Mononuclear cell (primary cell): ENCODE results near the gene PTGES3. TPM values are rescaled to one million over a fixed set of nuclear protein-coding genes. Genes with fewer than 3 reads are reported as not detected.
"Not testable (repeated sequence)": the region's sequence is repeated elsewhere in the genome, so short reads cannot be mapped to it uniquely, and the experiment has no call there.

ENCODE experiments used
- H3K27me3 ChIP-seq: 2 replicates; pipeline ENCODE4 v1.6.0; 2011; ENCODE audit warnings: low read length, control low read depth; ENCODE audit not compliant: insufficient read depth
- H3K4me1 ChIP-seq: 2 replicates; pipeline ENCODE4 v1.5.1; 2011; ENCODE audit warnings: mild to moderate bottlenecking, low read length, control low read depth; ENCODE audit not compliant: insufficient read depth
- H3K4me3 ChIP-seq: 2 replicates; pipeline ENCODE4 v1.5.1; 2011; ENCODE audit warnings: mild to moderate bottlenecking, low read length, moderate library complexity
- H3K9me3 ChIP-seq: 2 replicates; pipeline ENCODE4 v1.5.1; 2011; ENCODE audit warnings: low read depth, mild to moderate bottlenecking, control low read depth, low read length
- total RNA-seq: library from RNA; depleted of rRNA; stranded (reverse); fragments of >200 nt; gene quantifications from one replicate; pipeline ENCODE4 v1.2.3, GENCODE V29; 2012

The PTGES3 gene
- total RNA-seq, 1 donor = 78.4 TPM

DNA sequence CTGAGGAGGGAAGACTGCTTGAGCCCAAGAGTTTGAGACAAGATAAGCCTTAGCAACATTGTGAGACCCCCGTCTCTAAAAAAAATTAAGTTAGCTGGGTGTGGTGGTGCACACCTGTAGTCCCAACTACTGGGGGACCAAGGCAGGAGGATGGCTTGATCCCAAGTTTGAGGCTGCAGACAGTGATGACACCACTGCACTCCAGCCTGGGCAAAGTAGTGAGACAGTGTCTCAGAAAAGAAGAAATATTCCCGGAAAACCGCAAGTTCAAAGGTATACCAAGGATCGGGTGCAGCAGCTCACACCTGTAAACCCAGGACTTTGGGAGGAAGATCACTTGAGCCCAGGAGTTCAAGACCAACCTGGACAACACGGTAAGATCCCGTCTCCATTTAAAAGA is 5.8 kb downstream of the PTGES3 start:
- H3K4me3 ChIP-seq = no peak overlapping the region
- H3K27me3 ChIP-seq = no peaks in the 10 kb centered on the region
- H3K4me1 ChIP-seq = peaks cover 79% of the 10 kb centered on the region
- H3K9me3 ChIP-seq = no peaks in the 10 kb centered on the region

DNA sequence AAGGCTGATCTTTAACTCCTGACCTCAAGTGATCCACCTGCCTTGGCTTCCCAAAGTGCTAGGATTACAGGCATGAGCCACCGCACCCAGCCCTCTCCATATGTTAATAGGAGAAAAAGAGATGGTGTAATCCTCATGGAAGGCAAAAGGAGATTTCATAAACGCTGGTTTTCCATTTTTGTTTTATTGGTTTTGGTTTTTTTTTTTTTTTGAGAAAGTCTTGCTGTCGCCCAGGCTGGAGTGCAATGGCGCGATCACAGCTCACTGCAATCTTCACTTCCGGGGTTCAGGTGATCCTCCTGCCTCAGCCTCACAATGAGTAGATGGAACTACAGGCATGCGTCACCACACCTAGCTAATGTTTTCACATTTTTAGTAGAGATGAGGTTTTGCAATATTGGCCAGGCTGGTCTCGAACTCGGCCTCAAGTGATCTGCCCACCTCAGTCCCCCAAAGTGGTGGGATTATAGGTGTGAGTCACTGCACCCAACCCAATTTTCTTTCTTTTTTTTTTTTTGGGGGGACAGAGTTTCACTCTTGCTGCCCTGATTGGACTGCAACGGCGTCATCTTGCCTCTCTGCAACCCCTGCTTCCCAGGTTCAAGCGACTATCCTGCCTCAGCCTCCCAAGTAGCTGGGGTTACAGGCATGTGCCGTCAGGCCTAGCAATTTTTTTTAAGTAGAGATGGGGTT is 8.1 kb downstream of the PTGES3 start:
- H3K27me3 ChIP-seq = no peaks in the 10 kb centered on the region
- peaks cover 74% of the 10 kb centered on the region for H3K4me1 ChIP-seq
- H3K9me3 ChIP-seq = no peaks in the 10 kb centered on the region
- H3K4me3 ChIP-seq = no peak overlapping the region

DNA sequence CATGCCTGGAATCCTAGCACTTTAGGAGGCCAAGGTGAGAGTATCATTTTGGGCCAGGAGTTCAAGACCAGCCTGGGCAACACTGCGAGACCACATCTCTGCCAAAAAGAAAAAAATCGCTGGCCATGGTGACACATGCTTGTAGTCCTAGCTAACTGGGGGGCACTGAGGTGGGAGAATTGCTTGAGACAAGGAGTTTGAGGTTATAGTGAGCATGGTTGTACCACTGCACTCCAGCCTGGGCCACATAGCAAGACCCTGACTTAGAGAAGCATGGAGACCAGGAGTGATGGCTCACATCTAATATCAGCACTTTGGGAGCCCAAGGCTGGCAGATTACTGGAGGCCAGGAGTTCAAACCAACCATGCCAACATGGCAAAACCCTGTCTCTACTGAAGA is 9.2 kb downstream of the PTGES3 start:
- Histone ChIP-seq H3K4me3 (no peak overlapping the region), H3K27me3 (no peaks in the 10 kb centered on the region), H3K4me1 (peaks cover 62% of the 10 kb centered on the region), H3K9me3 (no peaks in the 10 kb centered on the region)

DNA sequence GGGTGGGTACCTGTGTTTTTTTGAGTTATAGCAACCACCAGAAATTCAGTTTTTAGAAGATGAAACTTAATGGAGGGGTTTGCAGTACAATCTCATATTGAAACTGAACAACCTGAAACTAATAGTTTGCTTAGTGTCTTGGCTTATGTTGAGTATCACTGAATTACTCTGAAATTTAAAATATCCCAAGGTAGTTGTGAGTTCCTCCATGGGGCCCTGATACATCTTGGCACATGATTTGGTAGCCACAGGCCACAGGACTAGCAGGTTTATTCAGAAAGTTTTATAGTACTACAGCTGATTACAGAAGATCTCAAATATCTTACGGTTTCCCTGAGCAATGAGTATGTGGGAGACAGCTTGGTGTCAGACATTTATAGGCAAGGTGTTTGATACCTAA is 10.4 kb downstream of the PTGES3 start:
- Histone ChIP-seq H3K27me3 (no peaks in the 10 kb centered on the region), H3K4me3 (no peak overlapping the region), H3K9me3 (no peaks in the 10 kb centered on the region), H3K4me1 (peaks cover 50% of the 10 kb centered on the region)

DNA sequence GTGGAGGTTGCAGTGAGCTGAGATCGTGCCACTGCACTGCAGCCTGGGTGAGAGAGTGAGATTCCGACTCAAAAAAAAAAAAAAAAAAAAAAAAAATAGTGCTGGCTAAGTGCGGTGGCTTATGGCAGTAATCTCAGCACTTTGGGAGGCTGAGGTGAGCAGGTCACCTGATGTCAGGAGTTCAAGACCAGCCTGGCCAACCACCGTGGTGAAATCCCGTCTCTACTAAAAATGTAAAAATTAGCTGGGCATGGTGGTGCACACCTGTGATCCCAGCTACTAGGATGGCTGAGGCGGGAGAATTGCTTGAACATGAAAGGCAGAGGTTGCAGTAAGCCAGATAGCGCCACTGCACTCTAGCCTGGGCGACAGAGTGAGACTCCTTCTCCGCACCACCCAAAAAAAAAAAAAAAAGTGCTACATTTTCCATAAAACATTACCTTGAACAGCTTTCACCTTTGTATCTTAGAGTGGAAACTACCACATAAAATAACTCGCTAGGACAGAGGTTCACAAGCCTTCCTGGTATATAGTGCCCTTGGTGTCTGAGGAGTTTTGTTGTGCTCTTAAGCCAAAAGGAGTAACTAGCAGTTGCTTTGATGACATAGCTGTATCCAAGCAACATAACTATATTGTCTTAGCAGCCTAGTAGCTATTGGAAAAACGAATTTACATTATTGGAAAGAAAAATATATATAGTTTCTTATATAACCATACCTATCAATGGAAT is 11.1 kb downstream of the PTGES3 start:
- H3K27me3 ChIP-seq = no peaks in the 10 kb centered on the region
- H3K4me1 ChIP-seq = peaks cover 44% of the 10 kb centered on the region
- no peak overlapping the region for H3K4me3 ChIP-seq
- no peaks in the 10 kb centered on the region for H3K9me3 ChIP-seq

DNA sequence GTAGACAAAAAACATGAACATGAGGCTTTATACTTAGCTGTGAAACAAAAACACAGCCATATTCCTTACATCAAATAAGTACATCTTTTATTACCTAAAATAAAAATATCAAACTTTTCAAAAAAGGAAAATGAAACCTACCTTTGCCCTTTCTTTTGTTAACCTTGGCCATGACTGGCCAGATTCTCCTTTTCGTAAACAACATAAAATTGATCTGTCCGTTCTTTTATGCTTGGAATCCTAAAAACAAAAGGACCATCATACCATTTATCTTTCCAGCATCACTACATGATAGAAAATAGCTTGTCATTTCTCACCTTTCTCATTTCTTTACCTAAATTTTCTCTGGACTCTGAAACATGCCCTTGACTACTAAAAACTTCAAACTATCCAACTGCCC is 16.5 kb downstream of the PTGES3 start:
- no peaks in the 10 kb centered on the region for H3K9me3 ChIP-seq
- H3K4me3 ChIP-seq = no peak overlapping the region
- peaks cover 6% of the 10 kb centered on the region for H3K4me1 ChIP-seq
- no peaks in the 10 kb centered on the region for H3K27me3 ChIP-seq

DNA sequence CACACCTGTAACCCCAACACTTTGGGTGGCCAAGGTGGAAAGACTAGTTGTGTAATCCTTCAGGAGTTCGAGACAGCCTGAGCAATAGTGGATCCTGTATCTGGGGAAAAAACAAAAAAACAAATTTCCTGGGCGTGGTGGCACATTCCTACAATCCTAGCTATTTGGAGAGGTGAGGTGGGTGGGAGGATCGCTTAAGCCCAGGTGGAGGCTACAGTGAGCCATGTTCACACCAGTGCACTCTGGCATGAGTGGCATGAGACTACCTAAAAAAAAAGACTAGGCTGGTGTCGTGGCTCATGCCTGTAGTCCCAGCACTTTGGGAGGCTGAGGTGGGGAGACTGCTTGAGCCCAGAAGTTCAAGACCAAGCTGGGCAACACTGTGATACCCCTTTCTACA is 17.2 kb downstream of the PTGES3 start:
- H3K9me3 ChIP-seq = no peaks in the 10 kb centered on the region
- no peak overlapping the region for H3K4me3 ChIP-seq
- peaks cover 3% of the 10 kb centered on the region for H3K4me1 ChIP-seq
- H3K27me3 ChIP-seq = no peaks in the 10 kb centered on the region

DNA sequence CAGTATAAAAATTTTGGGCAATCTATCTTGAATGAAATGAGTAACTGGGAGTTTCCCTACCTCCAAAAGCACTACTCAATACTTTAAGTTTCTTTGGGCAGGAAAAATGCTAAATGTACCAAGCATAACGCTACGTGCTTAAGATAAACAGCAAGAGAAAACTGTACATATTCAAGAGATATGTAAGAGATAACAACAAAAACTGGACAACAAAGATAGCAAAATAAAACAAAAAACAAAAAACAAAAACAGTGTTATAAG is 20.0 kb downstream of the PTGES3 start:
- Histone ChIP-seq H3K27me3 (no peaks in the 10 kb centered on the region), H3K4me3 (no peak overlapping the region), H3K4me1 (no peaks in the 10 kb centered on the region), H3K9me3 (no peaks in the 10 kb centered on the region)

DNA sequence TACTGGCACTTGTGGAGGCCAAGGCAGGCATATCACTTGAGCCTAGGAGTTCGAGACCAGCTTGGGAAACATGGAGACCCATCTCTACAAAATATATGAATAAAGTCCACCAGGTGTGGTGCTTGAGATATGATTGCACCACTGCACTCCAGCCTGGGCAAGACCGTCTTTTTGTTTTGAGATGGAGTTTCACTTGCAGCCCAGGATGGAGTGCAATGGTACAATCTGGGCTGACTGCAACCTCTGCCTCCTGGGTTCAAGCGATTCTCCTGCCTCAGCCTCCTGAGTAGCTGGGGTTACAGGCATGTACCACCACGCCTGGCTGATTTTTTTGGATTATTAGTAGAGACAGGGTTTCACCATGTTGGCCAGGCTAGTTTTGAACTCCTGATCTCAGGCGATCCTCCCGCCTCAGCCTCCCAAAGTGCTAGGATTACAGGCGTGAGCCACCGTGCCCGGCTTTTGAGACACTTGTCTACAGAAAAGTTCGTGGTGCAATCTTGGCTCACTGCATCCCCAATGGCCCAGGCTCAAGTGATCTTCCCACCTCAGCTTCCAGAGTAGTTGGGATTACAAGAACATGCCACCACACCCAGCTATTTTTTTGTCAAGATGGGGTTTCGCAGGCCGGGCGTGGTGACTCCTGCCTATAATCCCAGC is 26.0 kb downstream of the PTGES3 start:
- Histone ChIP-seq H3K4me3 (no peak overlapping the region), H3K27me3 (no peaks in the 10 kb centered on the region), H3K4me1 (no peaks in the 10 kb centered on the region), H3K9me3 (no peaks in the 10 kb centered on the region)

DNA sequence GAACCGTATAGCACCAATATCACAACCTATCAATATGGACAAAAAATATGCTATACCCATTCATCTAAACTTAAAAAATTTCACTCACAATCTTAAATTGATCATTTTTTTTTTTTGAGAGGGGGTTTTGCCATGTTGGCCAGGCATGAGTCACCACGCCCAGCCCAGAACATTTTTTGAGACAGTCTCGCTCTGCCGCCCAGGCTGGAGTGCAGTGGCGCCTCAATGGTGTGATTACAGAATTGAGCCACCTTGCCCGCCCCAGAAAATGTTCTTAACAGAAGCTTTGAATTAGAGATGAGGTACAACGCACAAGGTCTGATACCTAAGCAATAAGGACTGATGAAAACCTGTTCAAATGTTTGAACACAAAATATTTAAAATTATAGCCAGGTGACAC is 26.5 kb downstream of the PTGES3 start:
- no peaks in the 10 kb centered on the region for H3K9me3 ChIP-seq
- no peaks in the 10 kb centered on the region for H3K27me3 ChIP-seq
- H3K4me1 ChIP-seq = no peaks in the 10 kb centered on the region
- no peak overlapping the region for H3K4me3 ChIP-seq

DNA sequence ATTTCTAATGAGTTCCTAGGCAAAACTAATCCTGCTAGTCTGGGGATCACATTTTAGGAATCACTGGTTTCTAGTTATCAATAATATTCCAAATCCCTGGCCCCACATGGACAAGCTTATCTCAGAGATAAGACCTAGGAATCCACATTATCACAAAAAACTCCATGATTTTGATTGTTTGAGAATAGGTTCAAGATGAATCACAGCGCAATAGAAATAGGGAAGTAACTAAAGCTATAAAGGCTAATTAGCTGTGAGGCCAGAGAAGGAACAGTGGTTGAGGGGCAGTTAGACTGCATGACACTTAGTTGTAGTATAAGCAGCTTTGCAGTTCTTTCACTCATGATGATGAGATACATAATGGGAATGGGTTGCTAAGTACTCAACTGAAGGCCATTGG is 29.2 kb downstream of the PTGES3 start:
- Histone ChIP-seq H3K9me3 (peaks cover 1% of the 10 kb centered on the region), H3K27me3 (no peaks in the 10 kb centered on the region), H3K4me3 (no peak overlapping the region), H3K4me1 (no peaks in the 10 kb centered on the region)

DNA sequence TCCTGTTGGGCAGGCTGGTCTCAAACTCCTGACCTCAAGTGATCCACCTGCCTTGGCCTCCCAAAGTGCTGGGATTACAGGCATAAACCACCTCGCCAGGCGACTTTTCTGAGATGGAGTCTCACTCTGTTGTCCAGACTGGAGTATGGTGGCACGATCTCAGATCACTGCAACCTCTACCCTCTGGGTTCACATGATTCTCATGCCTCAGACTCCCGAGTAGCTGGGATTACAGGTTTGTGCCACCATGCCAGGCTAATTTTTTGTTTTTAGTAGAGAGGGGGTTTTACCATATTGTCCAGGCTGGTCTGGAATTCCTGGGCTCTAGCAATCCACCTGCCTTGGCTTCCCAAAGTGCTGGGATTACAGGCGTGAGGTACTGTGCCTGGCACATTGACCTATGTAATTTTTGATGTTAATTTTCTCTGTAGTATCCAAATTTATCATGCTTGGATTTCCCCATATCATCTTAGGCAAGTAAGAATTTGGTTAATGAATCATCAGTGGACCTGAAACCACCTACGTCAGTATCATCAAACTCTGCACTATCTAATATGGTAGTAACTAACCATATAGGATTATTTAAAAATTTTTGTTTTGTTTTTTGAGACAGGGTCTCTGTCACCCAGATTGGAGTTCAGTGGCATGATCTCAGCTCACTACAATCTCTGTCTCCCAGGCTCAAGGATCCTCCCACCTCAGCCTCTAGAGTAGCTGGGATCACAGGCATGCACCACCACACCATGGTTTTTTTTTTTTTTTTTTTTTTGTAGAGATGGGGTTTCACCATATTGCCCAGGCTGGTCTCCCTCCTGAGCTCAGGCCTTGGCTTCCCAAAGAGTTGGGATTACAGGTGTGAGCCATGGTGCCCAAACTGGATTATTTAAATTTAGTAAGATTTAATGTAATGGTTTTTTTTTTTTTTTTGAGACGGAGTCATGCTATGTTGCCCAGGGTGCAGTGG is 30.4 kb downstream of the PTGES3 start:
- Histone ChIP-seq H3K4me1 (no peaks in the 10 kb centered on the region), H3K27me3 (no peaks in the 10 kb centered on the region), H3K4me3 (no peak overlapping the region), H3K9me3 (peaks cover 7% of the 10 kb centered on the region)

DNA sequence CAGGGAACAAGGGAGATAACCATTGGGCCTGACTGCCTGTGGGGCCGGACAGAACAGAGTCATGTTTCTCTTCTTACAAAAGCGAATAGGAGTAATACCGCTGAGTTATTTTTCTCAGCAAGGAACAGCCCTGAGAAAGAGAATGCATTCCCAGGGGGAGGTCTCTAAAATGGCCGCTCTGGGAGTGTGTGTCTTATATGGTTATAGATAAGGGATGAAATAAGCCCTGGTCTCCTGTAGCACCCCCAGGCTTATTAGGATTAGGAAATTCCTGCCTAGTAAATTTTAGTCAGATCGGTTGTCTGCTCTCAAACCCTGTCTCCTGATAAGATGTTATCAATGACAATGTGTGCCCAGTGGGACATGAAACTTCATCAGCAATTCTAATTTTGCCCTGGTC is 34.3 kb downstream of the PTGES3 start:
- H3K4me1 ChIP-seq, H3K4me3 ChIP-seq, H3K9me3 ChIP-seq, H3K27me3 ChIP-seq: not testable (repeated sequence)

DNA sequence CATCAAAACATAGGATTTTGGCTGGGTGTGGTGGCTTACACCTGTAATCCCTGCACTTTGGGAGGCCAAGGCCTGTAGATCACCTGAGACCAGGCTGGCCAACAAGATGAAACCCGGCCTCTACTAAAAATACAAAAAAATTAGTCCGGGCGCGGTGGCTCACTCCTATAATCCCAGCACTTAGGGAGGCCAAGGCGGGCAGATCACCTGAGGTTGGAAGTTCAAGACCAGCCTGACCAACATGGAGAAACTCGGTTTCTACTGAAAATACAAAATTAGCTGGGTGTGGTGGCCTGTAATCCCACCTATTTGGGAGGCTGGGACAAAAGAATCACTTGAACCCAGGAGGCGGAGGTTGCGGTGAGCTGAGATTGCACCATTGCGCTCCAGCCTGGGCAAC is 40.1 kb downstream of the PTGES3 start:
- H3K4me1 ChIP-seq = peaks cover 26% of the 10 kb centered on the region
- H3K27me3 ChIP-seq, H3K4me3 ChIP-seq, H3K9me3 ChIP-seq: not testable (repeated sequence)
